Sigmoid colon (tissue), 7 donors: ENCODE data around the gene NRXN3. TPM values are rescaled to one million over a fixed set of nuclear protein-coding genes. Genes with fewer than 3 reads are reported as not detected.

ENCODE experiments used
- DNase-seq: peaks from one replicate; pipeline ENCODE4 v3.0.0-alpha.2; 2019
- H3K27ac ChIP-seq, 4 donors: fragments of 200-600 bp; sonication (generic); one replicate each; pipeline ENCODE4 v1.5.1; 2016 to 2019; ENCODE audit warnings: mild to moderate bottlenecking in 1 of 4
- H3K27me3 ChIP-seq, 3 donors: fragments of 200-600 bp; sonication (generic); one replicate each; pipeline ENCODE4 v1.5.1; 2019; ENCODE audit warnings: mild to moderate bottlenecking in 1 of 3
- H3K36me3 ChIP-seq, 4 donors: fragments of 200-600 bp; sonication (generic); one replicate each; pipeline ENCODE4 v1.5.1; 2016 to 2019
- H3K4me1 ChIP-seq, 4 donors: fragments of 200-600 bp; sonication (generic); one replicate each; pipeline ENCODE4 v1.5.1; 2017 to 2019
- H3K4me3 ChIP-seq, 4 donors: fragments of 200-600 bp; sonication (generic); one replicate each; pipeline ENCODE4 v1.5.1; 2017 to 2019; ENCODE audit warnings: mild to moderate bottlenecking in 2 of 4, moderate library complexity in 1 of 4
- H3K9me3 ChIP-seq, 4 donors: fragments of 200-600 bp in 3 of 4; sonication (generic) in 3 of 4; one replicate each; pipeline versions ENCODE4 v1.5.1 to v1.6.1; 2013 to 2019
- EP300 ChIP-seq, 4 donors: sonication (generic); formaldehyde crosslinking; IDR thresholded peaks; one replicate each; pipeline ENCODE4 v1.6.1; 2017; ENCODE audit warnings: antibody characterized with exemption in 4 of 4
- POLR2A ChIP-seq, 2 donors: fragments of 450-650 bp; IDR thresholded peaks; one replicate each; pipeline ENCODE4 v1.6.1; 2016; ENCODE audit warnings: antibody characterized with exemption in 2 of 2, mild to moderate bottlenecking in 2 of 2, moderate library complexity in 2 of 2
- POLR2AphosphoS5 ChIP-seq, 4 donors: sonication (generic); formaldehyde crosslinking; IDR thresholded peaks; one replicate each; pipeline ENCODE4 v1.6.1; 2017; ENCODE audit warnings: antibody characterized with exemption in 4 of 4
- WGBS, 2 donors: extraction: QIAGEN DNeasy Blood & Tissue Kit; methylation state at CpG; one replicate each; pipeline ENCODE4 v1.1.7; 2013; 5-methylcytosine and 5-hydroxymethylcytosine counted together
- intact Hi-C: fragments of 100-400 bp; cut with DNase I; formaldehyde crosslinking; loops from one replicate; pipeline ENCODE4 v1.15.1; 2023
- polyA plus RNA-seq, 3 donors: library from polyadenylated mRNA; stranded (reverse); fragments of 200-250 nt; gene quantifications; one replicate each; pipeline ENCODE4 v1.2.3, GENCODE V29; 2013
- total RNA-seq, 4 donors: library from RNA; depleted of rRNA; stranded (reverse); fragments of >200 nt; gene quantifications; one replicate each; pipeline ENCODE4 v1.1.0, GENCODE V29; 2016
- TF ChIP-seq, protein P1 (sequence below), 4 experiments: fragments of 450-650 bp in 3 of 4; fragments of 200-600 bp in 1 of 4; IDR thresholded peaks; one replicate each; pipeline ENCODE4 v1.5.1; 2016 to 2019; ENCODE audit warnings: antibody characterized with exemption in 4 of 4, mild to moderate bottlenecking in 3 of 4, moderate library complexity in 2 of 4
- donor health status: healthy with polysubstance abuse.
- donor health status: Bipolar disorder and iron deficiency.
- donor health status: healthy.

Gene NRXN3
- total and polyA plus RNA-seq, 7 donors, result 0.23 to 46.3 (median 23.2) TPM

DNA sequence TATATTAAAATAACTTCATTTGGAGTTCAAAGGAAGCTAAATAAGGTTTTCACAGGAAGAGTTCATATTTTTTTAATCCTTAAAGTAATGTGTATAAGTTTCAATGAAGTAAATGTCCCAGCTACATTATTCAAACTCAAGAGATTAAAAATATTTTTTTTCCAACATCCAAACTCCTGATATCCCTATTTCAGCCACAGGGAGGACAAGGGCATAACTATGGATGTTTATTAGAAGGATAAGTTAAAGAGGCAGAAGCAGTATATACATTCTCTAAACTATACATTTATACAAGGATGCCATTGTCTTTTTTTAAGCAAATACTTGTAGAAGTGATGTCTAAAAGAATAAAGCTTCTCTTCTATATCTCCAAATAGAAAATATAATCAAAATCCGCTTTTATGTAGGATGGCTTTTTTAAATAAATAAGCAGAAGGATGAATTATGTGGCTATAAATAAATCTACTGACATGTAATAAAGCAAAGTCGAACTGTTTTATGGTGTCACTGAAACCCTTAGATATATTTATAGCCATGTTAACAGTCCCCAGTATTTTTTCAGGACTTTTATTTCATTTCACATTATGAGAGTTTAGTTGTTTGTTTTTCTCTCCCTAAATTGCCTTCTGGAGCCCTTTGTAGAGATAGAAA, 1104.6 kb downstream of the NRXN3 start:
- intact Hi-C loops, result no loop called here
- H3K9me3 ChIP-seq, result no peaks in the 10 kb centered on the region
- H3K4me1 ChIP-seq, result peaks cover 0 to 22% (median 16%) of the 10 kb centered on the region in 4 donors
- H3K36me3 ChIP-seq, result no peaks in the 10 kb centered on the region
- no peak overlapping the region for H3K27ac ChIP-seq
- DNase-seq, result no peak
- TF ChIP-seq, protein P1, sequence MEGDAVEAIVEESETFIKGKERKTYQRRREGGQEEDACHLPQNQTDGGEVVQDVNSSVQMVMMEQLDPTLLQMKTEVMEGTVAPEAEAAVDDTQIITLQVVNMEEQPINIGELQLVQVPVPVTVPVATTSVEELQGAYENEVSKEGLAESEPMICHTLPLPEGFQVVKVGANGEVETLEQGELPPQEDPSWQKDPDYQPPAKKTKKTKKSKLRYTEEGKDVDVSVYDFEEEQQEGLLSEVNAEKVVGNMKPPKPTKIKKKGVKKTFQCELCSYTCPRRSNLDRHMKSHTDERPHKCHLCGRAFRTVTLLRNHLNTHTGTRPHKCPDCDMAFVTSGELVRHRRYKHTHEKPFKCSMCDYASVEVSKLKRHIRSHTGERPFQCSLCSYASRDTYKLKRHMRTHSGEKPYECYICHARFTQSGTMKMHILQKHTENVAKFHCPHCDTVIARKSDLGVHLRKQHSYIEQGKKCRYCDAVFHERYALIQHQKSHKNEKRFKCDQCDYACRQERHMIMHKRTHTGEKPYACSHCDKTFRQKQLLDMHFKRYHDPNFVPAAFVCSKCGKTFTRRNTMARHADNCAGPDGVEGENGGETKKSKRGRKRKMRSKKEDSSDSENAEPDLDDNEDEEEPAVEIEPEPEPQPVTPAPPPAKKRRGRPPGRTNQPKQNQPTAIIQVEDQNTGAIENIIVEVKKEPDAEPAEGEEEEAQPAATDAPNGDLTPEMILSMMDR (IDR thresholded peaks at IDR 0.05), result peak in 2 of 4 experiments; percentile 7 to 15
- TF ChIP-seq POLR2A (IDR thresholded peaks at IDR 0.05), result no peak
- no peak for TF ChIP-seq POLR2AphosphoS5 (IDR thresholded peaks at IDR 0.05)
- H3K4me3 ChIP-seq, result no peak overlapping the region
- H3K27me3 ChIP-seq, result no peaks in the 10 kb centered on the region
- 11 to 37% methylated on average over 2 of the region's 2 CpGs for WGBS, 2 donors

DNA sequence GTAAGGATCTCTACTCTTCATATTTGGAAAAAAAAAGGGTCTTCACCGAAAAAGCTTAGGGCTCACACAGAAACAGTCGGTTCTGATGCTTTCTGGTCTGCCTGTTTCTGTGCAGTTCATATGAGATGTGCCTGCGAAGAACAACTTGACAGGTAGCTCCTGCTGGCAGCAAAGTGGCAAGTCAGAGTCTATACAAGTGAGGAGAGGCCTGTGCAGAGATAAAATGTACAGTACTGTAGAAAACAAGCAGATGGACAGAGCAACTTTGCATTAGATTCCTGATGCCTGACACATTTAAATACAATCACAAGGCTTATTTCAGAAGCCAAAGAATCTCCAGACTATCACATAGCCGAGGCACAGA, 1105.1 kb downstream of the NRXN3 start:
- H3K27me3 ChIP-seq, result no peaks in the 10 kb centered on the region
- H3K4me1 ChIP-seq, result peaks cover 0 to 23% (median 16%) of the 10 kb centered on the region in 4 donors
- 46 to 59% methylated on average over 4 of the region's 4 CpGs for WGBS, 2 donors
- TF ChIP-seq, protein P1 (IDR thresholded peaks at IDR 0.05), result no peak
- TF ChIP-seq POLR2A (IDR thresholded peaks at IDR 0.05) (no peak), POLR2AphosphoS5 (IDR thresholded peaks at IDR 0.05) (no peak), EP300 (IDR thresholded peaks at IDR 0.05) (no peak)
- DNase-seq, result no peak
- H3K9me3 ChIP-seq, result no peaks in the 10 kb centered on the region
- intact Hi-C loops, result no loop called here
- no peaks in the 10 kb centered on the region for H3K36me3 ChIP-seq
- H3K27ac ChIP-seq, result no peak overlapping the region
- no peak overlapping the region for H3K4me3 ChIP-seq

DNA sequence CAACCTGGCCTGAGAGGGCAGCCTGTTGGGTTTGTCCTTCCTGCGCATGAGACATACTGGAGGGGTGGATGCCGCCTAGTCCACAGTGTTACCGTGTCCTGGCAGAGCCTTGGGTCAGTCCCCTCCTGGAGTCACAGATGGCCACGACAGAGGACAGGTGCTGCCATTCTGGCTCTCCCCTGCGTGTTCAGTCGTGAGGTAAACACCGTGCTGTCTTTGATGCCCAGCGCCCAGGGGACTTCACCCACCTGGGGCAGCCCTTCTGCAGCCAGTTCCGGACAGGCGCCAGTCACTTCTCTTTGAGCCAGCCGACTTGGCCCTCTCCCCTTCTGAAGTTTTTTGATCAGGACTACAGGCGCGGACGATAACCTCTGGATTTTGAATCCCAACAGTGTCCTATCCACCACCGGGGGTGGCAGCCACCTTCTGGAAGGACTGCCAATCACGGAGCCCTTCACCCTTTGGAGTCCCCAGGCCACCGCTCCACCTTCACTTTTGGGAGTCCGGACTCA, 1108.2 kb downstream of the NRXN3 start:
- WGBS, 2 donors, result 12 to 17% methylated on average over 18 of the region's 18 CpGs
- Histone ChIP-seq H3K27ac (peak overlapping the region; percentile 67 to 81 (median 76)), H3K27me3 (no peaks in the 10 kb centered on the region), H3K4me3 (peak overlapping the region; percentile 63 to 66 (median 65)), H3K36me3 (no peaks in the 10 kb centered on the region), H3K9me3 (no peaks in the 10 kb centered on the region), H3K4me1 (peaks cover 0 to 32% (median 20%) of the 10 kb centered on the region in 4 donors)
- TF ChIP-seq EP300 (IDR thresholded peaks at IDR 0.05) (no peak), POLR2AphosphoS5 (IDR thresholded peaks at IDR 0.05) (no peak), POLR2A (IDR thresholded peaks at IDR 0.05) (no peak)
- TF ChIP-seq, protein P1 (IDR thresholded peaks at IDR 0.05), result no peak
- intact Hi-C loops, result loop anchor here (2.0 kb wide), 1 partner anchor 90 kb away; no protein-coding TSS in a partner anchor
- peak; percentile 63 for DNase-seq

DNA sequence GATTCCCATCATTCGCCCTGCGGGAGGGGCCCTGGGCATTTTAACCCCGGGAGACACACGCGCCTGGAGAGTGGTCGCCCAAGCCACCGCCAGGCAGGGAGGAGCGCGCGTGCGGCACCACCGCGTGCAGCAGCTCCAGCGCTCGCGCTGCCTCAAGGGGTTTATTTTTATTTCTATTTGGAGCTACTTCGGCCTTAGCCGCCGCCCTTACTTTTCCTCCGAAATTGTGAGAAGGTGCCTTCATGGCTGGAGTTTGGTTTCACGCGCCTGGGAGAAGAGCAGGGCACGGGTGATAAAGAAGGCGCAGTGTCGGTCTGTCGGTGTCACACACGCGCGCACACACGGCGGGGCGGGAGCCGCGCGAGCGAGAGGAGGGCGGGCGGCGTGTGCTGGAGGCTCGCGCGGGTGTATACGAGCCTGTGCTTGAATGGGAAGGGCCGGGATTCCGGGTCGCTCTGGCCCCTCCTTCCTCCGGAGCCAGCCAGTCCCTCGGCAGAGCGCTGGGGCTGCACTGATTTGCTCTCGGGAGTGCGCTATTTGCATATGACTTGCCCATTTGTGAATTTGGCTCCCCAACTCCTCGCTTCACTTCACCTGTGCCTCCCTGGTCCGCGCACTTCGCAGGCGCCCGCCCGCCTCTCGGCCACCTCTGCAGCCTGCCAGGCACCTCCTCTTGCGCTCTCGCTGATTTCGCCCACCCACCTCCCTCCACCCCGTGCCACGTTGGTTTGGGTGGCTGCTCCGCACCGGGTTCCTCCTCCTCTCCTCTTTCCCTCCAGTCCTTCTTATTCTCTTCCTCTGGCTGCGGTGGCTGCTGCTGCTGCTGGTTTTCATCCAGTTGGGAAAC, 1108.8 kb downstream of the NRXN3 start:
- peak; percentile 75 to 83 for TF ChIP-seq POLR2A (IDR thresholded peaks at IDR 0.05)
- peak; percentile 89 to 96 (median 94) for TF ChIP-seq POLR2AphosphoS5 (IDR thresholded peaks at IDR 0.05)
- no peak for TF ChIP-seq EP300 (IDR thresholded peaks at IDR 0.05)
- H3K27ac ChIP-seq, result peak overlapping the region; percentile 67 to 81 (median 76)
- no peaks in the 10 kb centered on the region for H3K27me3 ChIP-seq
- peak overlapping the region; percentile 63 to 66 (median 65) for H3K4me3 ChIP-seq
- peak; percentile 93 for DNase-seq
- intact Hi-C loops, result loop anchor here (2.0 kb wide), 1 partner anchor 90 kb away; no protein-coding TSS in a partner anchor
- H3K4me1 ChIP-seq, result peaks cover 0 to 39% (median 23%) of the 10 kb centered on the region in 4 donors
- WGBS, 2 donors, result 2 to 4% methylated on average over 67 of the region's 67 CpGs
- no peaks in the 10 kb centered on the region for H3K9me3 ChIP-seq
- H3K36me3 ChIP-seq, result no peaks in the 10 kb centered on the region
